ENCODE data around the gene ATG12. TPM values are rescaled to one million over a fixed set of nuclear protein-coding genes. Genes with fewer than 3 reads are reported as not detected.

Gene ATG12
- total and polyA plus RNA-seq, 2 of the 8 experiments (the other 6 are each of a cell fraction or from before 2014, with no cell fraction given): 23.8 to 49.3 TPM

DNA sequence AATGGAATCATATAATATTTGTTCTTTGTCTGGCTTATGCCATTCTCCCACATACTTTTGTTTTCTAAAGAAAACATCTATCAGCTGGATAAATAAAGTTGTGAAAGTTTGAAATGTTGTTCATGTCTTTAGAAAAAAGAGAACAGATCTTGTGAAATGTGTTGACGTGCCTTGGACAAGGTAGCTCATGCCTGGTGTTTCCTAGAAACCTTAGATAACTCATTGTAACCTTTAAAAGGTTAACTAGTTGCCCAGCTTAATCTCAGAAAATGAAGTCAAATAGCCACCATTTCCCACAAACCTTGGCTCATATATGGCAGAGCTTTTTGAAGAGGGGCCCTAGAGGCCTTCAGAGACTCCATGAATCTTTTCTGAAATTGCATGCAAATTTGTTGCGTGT, 40.2 kb downstream of the ATG12 start:
- WGBS, 2 experiments (ENCODE audit: extremely low coverage in 1 of 2, insufficient coverage in 1 of 2, insufficient read length in 1 of 2, insufficient replicate concordance in 2 of 2, low coverage in 1 of 2, low lambda C conversion rate in 2 of 2, missing lambda C conversion rate in 1 of 2): 94% methylated on average over 2 of the region's 2 CpGs; no CpG with 5 or more reads in 1 of the 2 experiments
- H2BK5ac ChIP-seq (ENCODE audit: low read depth, low read length): no peak overlapping the region
- no peak overlapping the region for H2BK12ac ChIP-seq (ENCODE audit: low read depth, low read length)
- ChIA-PET CTCF (ENCODE audit: partially characterized antibody) (interaction anchor here (1.9 kb wide), 1 partner anchor 13 kb away, joined by 7 read pairs; no protein-coding TSS in a partner anchor), POLR2A (ENCODE audit: partially characterized antibody) (no interaction called here)
- no peak overlapping the region for H2AK5ac ChIP-seq (ENCODE audit: low read depth, low read length)
- H2BK15ac ChIP-seq (ENCODE audit: low read length): no peak overlapping the region
- H2BK120ac ChIP-seq (replicated peaks; ENCODE audit: low read depth, low read length): no peak overlapping the region
- no peaks in the 10 kb centered on the region for H3K79me2 ChIP-seq (ENCODE audit: control insufficient read depth in 1 of 2, insufficient read depth in 2 of 2, low read length in 2 of 2)
- no peak overlapping the region for H3K23ac ChIP-seq (ENCODE audit: insufficient read length)
- H3K27me3 ChIP-seq (replicated peaks in 1 of 4; ENCODE audit: control insufficient read depth in 3 of 4, extremely low read depth in 1 of 4, insufficient read depth in 3 of 4, low read length in 3 of 4): no peaks in the 10 kb centered on the region
- no peak overlapping the region for H2AFZ ChIP-seq (ENCODE audit: low read length)
- H3K79me1 ChIP-seq (ENCODE audit: low read depth, low read length): no peaks in the 10 kb centered on the region
- H4K20me1 ChIP-seq (replicated peaks in 1 of 2; ENCODE audit: control insufficient read depth in 1 of 2, insufficient read depth in 2 of 2, low read length in 2 of 2): no peaks in the 10 kb centered on the region
- H3K36me3 ChIP-seq (ENCODE audit: control insufficient read depth in 2 of 4, insufficient read depth in 4 of 4, low read length in 3 of 4): peaks cover 0 to 15% (median 0%) of the 10 kb centered on the region in 4 experiments; a peak in 3 of 8 replicates
- no peak overlapping the region for H3K14ac ChIP-seq (ENCODE audit: insufficient read length)
- no peak overlapping the region for H3K18ac ChIP-seq (ENCODE audit: extremely low read depth, low read length)
- H4K91ac ChIP-seq (replicated peaks; ENCODE audit: insufficient read length, low read length): no peak overlapping the region
- no peak for FAIRE-seq
- no peak overlapping the region for H3K4me3 ChIP-seq (ENCODE audit: extremely low read depth in 1 of 4, insufficient read depth in 2 of 4, low read depth in 3 of 4, low read length in 4 of 4)
- H3K4ac ChIP-seq (replicated peaks; ENCODE audit: insufficient read length, low read depth, low read length): no peak overlapping the region
- no peak overlapping the region for H3K9ac ChIP-seq (replicated peaks in 1 of 4; ENCODE audit: extremely low read depth in 1 of 4, low read depth in 3 of 4, low read length in 3 of 4)
- H3K23me2 ChIP-seq (ENCODE audit: low read depth, low read length): no peaks in the 10 kb centered on the region
- no peaks in the 10 kb centered on the region for H3K9me3 ChIP-seq (ENCODE audit: insufficient read depth in 2 of 2, low read depth in 1 of 2, low read length in 1 of 2)
- TF ChIP-seq EP300 (IDR thresholded peaks at IDR 0.05; ENCODE audit: borderline replicate concordance in 1 of 2, low read depth in 2 of 2, low read length in 2 of 2) (no peak), KDM1A (IDR thresholded peaks at IDR 0.05; ENCODE audit: borderline replicate concordance, low read length) (no peak), RBBP5 (IDR thresholded peaks at IDR 0.05; ENCODE audit: borderline replicate concordance, low read depth, low read length) (no peak), RFX5 (IDR thresholded peaks at IDR 0.05; ENCODE audit: borderline replicate concordance, low read depth, low read length) (no peak)
- H3K56ac ChIP-seq (replicated peaks; ENCODE audit: insufficient read length, low read depth, low read length): no peak overlapping the region
- no peak overlapping the region for H3K4me2 ChIP-seq (ENCODE audit: insufficient read depth in 1 of 2, low read depth in 2 of 2, low read length in 2 of 2)
- no peak overlapping the region for H3K27ac ChIP-seq (ENCODE audit: low read depth, low read length)
- DNase-seq (ENCODE audit: low read depth in 1 of 2, low spot score in 2 of 2): no peak
- H2BK20ac ChIP-seq (ENCODE audit: low read length): no peak overlapping the region
- no peaks in the 10 kb centered on the region for H3K4me1 ChIP-seq (replicated peaks in 1 of 4; ENCODE audit: control insufficient read depth in 3 of 4, insufficient read depth in 4 of 4, low read length in 3 of 4)
- no peak overlapping the region for H4K8ac ChIP-seq (ENCODE audit: extremely low read depth, insufficient read depth, low read length)
- no peak overlapping the region for H4K5ac ChIP-seq (ENCODE audit: insufficient read length, low read depth, low read length)
